Stimulated activated CD8-positive, alpha-beta memory T cell treated with anti-CD3 and anti-CD28 coated beads, Interleukin-7, amount 100 ng/mL, for 48 hours (primary cell): ENCODE data around the gene XKR3.
"Not testable (repeated sequence)": the region's sequence is repeated elsewhere in the genome, so short reads cannot be mapped to it uniquely, and the experiment has no call there.

ENCODE experiments used
- DNase-seq, 2 donors: peaks; one replicate each; pipeline ENCODE4 v3.0.0-alpha.2; 2020; ENCODE audit warnings: low read depth in 1 of 2; ENCODE audit errors: extremely low read depth in 1 of 2

The XKR3 gene

DNA sequence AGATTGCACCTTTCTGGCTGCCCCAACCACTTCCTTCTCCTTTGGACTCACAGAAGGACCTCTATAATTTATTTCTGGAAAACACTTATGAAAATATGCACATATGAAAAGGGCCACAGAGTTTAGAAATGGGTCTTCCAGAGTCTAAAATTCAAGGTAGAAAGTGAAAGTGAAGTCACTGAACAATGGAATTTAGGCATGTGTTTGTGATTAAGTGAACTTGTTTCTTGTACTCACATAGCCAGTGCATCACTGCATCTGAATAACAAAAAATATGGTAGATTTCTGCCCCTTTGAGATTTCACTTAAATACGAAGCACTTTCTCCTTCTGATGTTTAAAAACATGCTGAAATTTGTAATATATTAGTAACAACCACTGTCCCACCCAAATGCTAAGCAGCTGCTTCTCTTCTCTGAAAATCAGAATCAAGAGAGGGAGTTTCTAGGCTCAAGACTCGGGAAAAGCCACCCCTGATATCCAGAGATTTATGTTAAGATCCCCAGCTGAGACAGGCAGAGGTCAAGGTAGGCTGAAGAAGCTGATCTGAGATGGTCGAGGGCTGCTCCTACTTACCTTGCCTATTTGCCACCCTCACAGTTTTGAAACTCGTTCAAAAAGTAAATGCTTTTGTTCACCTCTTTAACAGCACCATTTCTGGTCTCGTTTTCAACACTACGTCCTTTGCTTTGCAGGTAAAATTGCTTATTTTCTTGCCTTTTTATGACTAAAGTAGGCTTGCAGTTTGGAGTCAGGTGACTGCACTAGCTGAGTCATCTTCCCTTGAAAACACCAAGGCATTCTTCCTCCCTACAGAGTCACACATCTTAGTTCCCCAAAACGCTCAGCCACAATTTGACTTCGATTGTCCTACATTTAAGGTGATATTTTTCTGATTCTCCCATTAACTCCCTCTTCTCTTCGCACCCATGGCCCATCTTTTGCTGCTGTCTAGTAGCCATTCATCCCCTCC lies at the start of gene XKR3:
TSS of gene XKR3 (minus strand) at position 696 of the 972 bp plus-strand sequence. CDS start 17,338 bp downstream, outside the sequence.
- no peak for DNase-seq

DNA sequence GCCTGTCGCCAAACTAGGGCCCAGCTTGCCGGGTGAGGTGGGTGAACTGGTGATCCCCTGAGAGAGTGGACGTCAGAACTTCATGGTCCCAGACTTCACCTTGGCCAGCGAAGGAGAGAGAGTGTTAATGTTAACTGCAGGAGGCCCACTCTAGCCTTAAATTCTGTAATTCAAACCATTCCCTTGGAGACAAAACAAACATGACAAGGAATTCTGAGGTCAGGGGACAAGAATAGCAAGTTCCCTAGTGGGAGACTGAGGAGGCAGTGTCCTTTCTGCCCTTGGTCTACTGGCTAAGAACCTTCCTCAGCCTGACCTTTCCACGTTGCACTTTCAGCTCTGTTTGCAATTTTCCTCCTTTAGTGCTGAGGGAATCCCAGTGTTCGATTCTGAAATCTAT lies 44.4 kb upstream of the XKR3 start:
- not testable (repeated sequence) for DNase-seq

- DNase-seq = no peak
Observed at GRCh38 chr22:16866167-16866566, 41.0 kb upstream of the XKR3 start.

DNA sequence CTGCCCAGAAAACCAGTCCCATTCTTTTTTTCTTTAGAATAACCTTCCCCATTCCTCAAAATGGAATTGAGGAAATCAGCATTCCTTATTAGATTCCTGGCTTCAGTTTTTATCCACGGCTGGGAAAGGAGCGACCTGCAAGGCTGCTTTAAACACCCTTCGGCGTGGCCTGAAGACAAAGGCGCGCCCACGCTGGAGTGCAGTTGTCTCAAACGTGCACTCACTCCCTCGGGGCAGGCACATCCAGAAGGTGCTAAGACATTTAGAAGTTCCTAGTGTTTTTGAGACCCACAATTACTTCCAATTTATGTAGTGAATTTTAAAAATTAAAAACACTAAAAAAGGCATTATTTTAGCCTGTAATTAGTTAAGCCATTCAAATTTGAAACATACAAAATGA lies 31.6 kb upstream of the XKR3 start:
- DNase-seq = not testable (repeated sequence)

DNA sequence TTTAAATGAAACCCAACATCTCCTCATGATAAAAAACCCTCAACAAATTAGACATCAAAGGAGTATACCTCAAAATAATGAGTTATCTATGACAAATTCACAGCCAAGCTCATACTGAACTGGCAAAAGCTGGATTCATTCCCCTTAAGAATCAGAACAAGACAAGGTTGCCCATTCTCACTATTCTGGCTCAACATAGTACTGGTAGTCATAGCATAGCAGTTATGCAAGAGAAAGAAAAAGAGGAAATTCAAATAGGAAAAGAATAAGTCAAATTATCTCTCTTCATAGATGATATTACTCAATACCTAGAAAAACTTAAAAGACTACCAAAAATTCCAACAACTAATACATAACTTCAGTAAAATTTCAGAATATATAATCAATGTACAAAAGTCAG lies 29.4 kb upstream of the XKR3 start:
- DNase-seq = no peak

GRCh38 chr22:16851268-16851996 lies 26.2 kb upstream of the XKR3 start:
- DNase-seq = not testable (repeated sequence)

GRCh38 chr22:16847271-16847670 lies 22.1 kb upstream of the XKR3 start:
- no peak for DNase-seq

DNA sequence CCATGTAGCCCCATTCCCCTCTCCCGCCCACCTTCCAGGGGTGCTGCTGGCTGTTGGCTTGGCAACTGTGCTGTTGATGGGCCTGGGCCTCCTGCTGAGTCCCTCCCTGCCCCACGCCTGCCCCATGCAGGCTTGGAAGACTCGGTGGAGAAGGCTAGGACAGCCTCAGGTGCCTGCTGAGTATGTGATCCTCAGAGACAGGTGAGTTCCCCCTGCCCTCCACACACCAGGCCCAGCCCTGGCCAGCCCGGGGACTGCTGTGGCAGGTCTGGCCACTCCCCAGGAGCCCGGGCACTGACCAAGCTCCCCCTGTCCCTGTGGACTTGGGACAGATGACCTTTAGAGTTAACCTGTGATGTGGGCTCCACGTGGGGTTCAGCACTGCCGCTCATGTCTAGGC lies 20.7 kb upstream of the XKR3 start:
- no peak for DNase-seq

DNA sequence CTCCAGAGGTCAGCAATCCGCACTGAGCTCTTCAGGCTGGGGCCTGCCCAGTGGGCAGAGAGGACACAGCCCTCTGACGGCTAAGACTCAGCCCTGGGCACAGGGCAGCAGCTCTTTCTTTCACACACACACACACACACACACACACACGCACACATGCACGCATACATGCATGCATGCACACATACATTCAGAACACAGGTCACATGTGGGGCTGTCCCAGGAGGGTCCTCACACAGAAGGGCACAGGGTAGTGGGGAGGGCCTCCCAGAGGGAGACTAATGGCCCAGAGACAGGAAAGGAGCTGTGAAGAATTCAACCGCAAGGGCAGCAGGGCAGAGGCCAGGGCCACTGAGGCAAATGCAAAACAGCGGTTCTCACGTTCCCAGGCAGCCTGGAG lies 20.3 kb upstream of the XKR3 start:
- no peak for DNase-seq

GRCh38 chr22:16844529-16844928 lies 19.3 kb upstream of the XKR3 start:
- DNase-seq = no peak

DNA sequence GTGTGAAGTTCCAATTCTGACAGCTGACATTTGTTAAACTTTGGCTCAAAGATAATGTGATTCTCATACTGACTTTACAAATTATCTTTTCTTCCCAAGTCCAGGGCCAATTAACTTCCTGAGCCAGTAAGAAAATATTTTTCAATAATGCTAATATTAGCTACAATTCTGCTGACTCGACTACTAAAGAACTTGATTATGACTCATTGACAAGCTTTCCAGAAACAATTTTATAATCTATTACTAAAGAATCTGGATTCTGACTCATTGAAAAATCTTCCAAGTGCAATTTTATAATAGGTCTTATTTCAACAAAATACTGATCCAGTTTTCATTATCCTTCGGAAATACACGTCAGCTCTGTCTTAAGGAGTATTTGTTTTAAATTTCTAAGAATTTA lies 12.9 kb upstream of the XKR3 start:
- DNase-seq = no peak

DNA sequence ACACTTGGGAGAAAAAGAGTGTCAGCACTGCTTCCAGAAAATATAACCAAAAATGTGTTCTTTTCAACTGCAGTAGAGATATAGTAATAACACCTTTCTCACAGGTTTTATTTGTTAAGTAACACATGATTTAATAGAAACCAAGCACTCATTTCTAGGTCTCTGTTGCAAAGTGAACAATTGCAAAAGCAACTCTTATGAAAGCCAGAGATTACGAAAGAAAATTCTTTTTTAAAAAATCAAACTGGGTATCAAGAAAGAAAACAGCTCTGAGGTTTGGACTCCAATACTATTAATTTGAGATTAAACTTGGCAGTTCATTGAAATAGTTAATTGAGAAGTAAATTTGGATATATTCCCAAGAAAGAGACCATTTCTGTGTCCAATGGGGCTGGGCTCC lies 9.8 kb upstream of the XKR3 start:
- DNase-seq = no peak

GRCh38 chr22:16831257-16831656 lies 6.0 kb upstream of the XKR3 start:
- no peak for DNase-seq

DNA sequence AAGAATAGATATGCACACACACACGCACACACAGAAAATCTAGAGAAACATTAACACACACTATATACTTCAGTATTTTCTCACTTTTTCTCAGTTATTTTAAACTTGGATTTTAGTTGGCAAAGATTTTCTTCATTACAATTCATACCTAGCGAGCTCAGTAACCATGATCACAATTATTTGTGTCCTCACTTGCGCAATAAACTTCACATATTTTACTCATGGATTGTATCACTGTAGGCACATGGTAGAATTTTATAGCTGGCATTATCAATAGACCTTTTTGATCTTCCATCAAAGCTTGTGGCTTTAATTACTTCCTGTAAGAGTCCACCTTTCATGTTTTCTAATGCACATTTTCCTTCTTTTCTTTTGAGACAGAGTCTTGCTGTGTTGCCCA lies 4.8 kb upstream of the XKR3 start:
- DNase-seq = no peak

GRCh38 chr22:16828876-16829275 lies 3.7 kb upstream of the XKR3 start:
- no peak for DNase-seq

DNA sequence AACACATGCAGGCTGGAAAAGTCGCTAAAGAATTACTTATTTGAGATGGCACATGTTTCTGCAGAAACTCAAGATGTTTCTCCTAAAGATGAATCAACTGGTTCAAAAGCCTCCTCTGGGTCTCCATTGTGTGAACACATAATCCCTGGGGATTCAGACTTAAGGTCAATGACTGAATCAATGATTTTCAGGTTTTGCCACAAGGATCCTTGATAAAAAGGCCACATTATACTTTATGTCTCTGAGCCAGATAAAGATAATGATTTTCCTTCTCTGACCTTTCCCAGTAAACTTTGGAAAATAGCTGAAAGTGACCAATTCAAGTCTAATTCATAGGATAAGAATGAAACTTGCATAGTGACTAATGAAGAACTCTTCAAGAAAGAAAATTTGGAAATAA lies 2.3 kb upstream of the XKR3 start:
- DNase-seq = no peak

DNA sequence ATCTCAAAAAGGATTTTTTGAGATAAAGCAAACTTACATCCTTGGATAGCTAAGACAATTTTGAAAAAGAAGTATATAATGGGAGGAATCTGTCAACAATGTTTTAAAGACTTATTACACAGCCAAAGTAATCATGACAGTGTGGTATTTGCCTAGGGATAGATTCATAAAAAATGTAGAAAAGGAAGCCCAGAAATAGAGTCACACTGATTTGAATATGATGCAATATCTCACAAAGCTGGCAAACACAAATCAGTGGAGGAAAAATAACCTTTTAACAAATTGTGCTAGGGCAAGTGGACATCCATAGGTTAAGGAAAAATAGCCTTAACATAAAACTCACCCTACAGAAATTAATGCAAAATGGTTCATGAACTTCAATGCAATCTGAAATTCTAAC lies 6.0 kb downstream of the XKR3 start:
- DNase-seq = no peak

GRCh38 chr22:16818538-16818937 lies 6.7 kb downstream of the XKR3 start:
- no peak for DNase-seq

GRCh38 chr22:16815073-16815472 lies 10.1 kb downstream of the XKR3 start:
- no peak for DNase-seq

GRCh38 chr22:16810188-16810802 lies 14.9 kb downstream of the XKR3 start:
- DNase-seq = no peak

GRCh38 chr22:16808744-16809143 lies 16.5 kb downstream of the XKR3 start:
- DNase-seq = no peak

DNA sequence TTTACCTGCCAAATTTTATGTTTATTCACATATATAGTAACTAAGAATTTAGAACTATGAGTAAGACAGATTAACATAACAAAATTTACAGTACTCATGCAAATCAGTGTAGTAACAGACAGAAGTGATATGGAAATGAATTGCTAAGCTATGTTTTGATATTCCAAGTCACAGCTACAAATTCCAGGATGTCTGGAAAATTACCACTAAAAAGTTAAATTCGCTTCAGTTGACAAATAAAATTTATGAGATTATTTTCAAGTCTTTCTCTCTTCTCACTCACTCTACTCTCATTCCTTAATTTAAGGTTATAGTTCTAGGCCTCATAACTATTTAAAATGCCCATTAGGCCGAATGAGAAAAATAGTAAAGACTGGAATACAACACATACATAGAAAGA lies 18.1 kb downstream of the XKR3 start:
- DNase-seq = no peak
